ENCODE data around the gene UGGT1. TPM values are rescaled to one million over a fixed set of nuclear protein-coding genes. Genes with fewer than 3 reads are reported as not detected.
A peak's percentile ranks its signal among the peaks of the same experiment; 100 is the strongest.

Gene UGGT1
- total RNA-seq, 1 experiment from 2014 or later, result 80.3 TPM

DNA sequence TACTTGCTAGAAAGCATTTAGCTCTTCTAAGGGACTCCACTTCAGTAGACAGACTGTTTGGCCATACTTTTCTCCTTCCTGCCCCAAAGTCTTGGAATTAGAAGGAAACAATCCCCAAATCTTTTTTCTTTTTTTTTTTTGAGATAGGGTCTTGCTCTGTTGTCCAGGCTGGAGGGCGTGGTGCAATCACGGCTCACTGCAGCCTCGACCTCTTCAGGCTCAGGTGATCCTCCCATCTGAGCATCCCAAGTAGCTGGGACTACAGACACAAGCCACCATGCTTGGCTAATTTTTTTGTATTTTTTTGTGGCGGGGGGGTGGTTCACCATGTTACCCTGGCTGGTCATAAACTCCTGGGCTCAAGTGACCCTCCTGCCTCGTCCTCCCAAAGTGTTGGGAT, 6.2 kb upstream of the UGGT1 start:
- no TSS peak for BruUV-seq (replicated peaks)
- DNase-seq (ENCODE audit: unreplicated experiment), result no peak
- intact Hi-C loops (cut with micrococcal nuclease), result no loop called here
- H3K36me3 Mint-ChIP-seq (ENCODE audit: insufficient read depth, unreplicated experiment), result no peaks in the 10 kb centered on the region
- H3K27ac Mint-ChIP-seq (ENCODE audit: low read depth, unreplicated experiment), result no peak overlapping the region
- no peaks in the 10 kb centered on the region for H3K4me1 Mint-ChIP-seq (ENCODE audit: insufficient read depth, unreplicated experiment)
- H3K27me3 Mint-ChIP-seq (ENCODE audit: insufficient read depth, unreplicated experiment), result no peaks in the 10 kb centered on the region
- ChIA-PET CTCF (interaction anchor here (1.2 to 1.3 kb wide), 2 partner anchors 16 to 22 kb away, joined by 3 to 5 read pairs; no protein-coding TSS in a partner anchor), POLR2A (no interaction called here)
- no peak overlapping the region for H3K4me3 Mint-ChIP-seq (ENCODE audit: unreplicated experiment)
- H3K9me3 Mint-ChIP-seq (ENCODE audit: unreplicated experiment), result no peaks in the 10 kb centered on the region
- no peak for TF ChIP-seq CTCF (IDR thresholded peaks at IDR 0.05; ENCODE audit: unreplicated experiment)

DNA sequence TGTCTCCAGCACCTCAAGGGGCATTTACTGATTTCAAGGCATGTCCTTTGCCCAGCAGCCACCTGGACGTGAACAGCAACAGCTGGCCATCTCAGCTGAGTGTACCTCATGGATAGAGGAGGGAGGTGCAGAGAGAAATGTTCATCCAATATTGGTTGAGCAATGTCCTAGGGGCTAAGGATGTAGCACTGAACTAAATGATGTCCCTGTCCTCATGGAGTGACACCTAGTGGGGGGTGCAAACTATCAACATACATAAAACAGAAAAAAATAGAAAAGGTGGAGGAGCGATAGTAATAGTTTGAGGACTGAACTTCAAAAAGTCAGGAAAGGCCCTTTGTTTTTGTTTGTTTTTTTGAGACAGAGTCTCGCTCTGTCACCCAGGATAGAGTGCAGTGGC, 4.8 kb upstream of the UGGT1 start:
- no peak for TF ChIP-seq CTCF (IDR thresholded peaks at IDR 0.05; ENCODE audit: unreplicated experiment)
- no peak overlapping the region for H3K4me3 Mint-ChIP-seq (ENCODE audit: unreplicated experiment)
- CTCF ChIA-PET, result interaction anchor here (0.6 to 1.1 kb wide), 3 partner anchors 23 to 206 kb away, joined by 3 to 7 read pairs (median 3); no protein-coding TSS in a partner anchor

DNA sequence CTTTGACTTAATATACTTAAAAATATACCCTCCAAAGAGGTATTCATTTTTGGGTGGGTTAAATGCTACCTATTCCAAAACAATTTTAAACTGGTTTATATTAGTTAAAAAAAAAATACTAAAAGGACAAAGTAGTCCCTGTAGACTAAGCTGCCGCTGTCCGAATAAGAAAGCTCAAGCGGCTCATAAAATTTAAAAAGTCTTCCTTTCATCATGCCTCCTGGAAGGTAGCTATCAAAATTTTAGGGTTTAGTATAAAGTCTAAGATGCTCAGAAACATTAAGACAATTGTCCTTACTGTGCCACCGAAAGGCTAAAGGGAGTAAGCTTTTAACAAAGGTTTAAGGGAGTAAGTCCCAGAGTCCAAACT, 440 bp upstream of the UGGT1 start:
- H3K27ac Mint-ChIP-seq (ENCODE audit: low read depth, unreplicated experiment), result peak overlapping the region; percentile 92
- peak overlapping the region; percentile 88 for H3K4me3 Mint-ChIP-seq (ENCODE audit: unreplicated experiment)
- intact Hi-C loops (cut with micrococcal nuclease), result loop anchor here (2.0 to 5.0 kb wide), 3 partner anchors 28 to 228 kb away; no protein-coding TSS in a partner anchor
- ChIA-PET CTCF (interaction anchor here (1.2 kb wide), 2 partner anchors 26 to 75 kb away, joined by 3 to 7 read pairs; no protein-coding TSS in a partner anchor), POLR2A (interaction anchor here (0.6 to 2.7 kb wide), 14 partner anchors 9 to 564 kb away, joined by 3 to 27 read pairs (median 5); partner anchors contain the start of genes IWS1, POLR2D and SAP130)
- H3K4me1 Mint-ChIP-seq (ENCODE audit: insufficient read depth, unreplicated experiment), result peaks cover 12% of the 10 kb centered on the region
- no peaks in the 10 kb centered on the region for H3K9me3 Mint-ChIP-seq (ENCODE audit: unreplicated experiment)
- TSS peak; percentile 95 for BruUV-seq (replicated peaks)
- no peaks in the 10 kb centered on the region for H3K36me3 Mint-ChIP-seq (ENCODE audit: insufficient read depth, unreplicated experiment)
- H3K27me3 Mint-ChIP-seq (ENCODE audit: insufficient read depth, unreplicated experiment), result no peaks in the 10 kb centered on the region
- no peak for TF ChIP-seq CTCF (IDR thresholded peaks at IDR 0.05; ENCODE audit: unreplicated experiment)
- DNase-seq (ENCODE audit: unreplicated experiment), result no peak

More for the DNA sequence above, 4.8 kb upstream of the UGGT1 start:
- POLR2A ChIA-PET, result interaction anchor here (0.6 to 1.2 kb wide), 2 partner anchors 22 to 154 kb away, joined by 3 read pairs; no protein-coding TSS in a partner anchor
- no peaks in the 10 kb centered on the region for H3K4me1 Mint-ChIP-seq (ENCODE audit: insufficient read depth, unreplicated experiment)
- H3K9me3 Mint-ChIP-seq (ENCODE audit: unreplicated experiment), result no peaks in the 10 kb centered on the region
- intact Hi-C loops (cut with micrococcal nuclease), result no loop called here
- no TSS peak for BruUV-seq (replicated peaks)
- DNase-seq (ENCODE audit: unreplicated experiment), result no peak
- H3K27me3 Mint-ChIP-seq (ENCODE audit: insufficient read depth, unreplicated experiment), result no peaks in the 10 kb centered on the region
- no peak overlapping the region for H3K27ac Mint-ChIP-seq (ENCODE audit: low read depth, unreplicated experiment)
- H3K36me3 Mint-ChIP-seq (ENCODE audit: insufficient read depth, unreplicated experiment), result no peaks in the 10 kb centered on the region

DNA sequence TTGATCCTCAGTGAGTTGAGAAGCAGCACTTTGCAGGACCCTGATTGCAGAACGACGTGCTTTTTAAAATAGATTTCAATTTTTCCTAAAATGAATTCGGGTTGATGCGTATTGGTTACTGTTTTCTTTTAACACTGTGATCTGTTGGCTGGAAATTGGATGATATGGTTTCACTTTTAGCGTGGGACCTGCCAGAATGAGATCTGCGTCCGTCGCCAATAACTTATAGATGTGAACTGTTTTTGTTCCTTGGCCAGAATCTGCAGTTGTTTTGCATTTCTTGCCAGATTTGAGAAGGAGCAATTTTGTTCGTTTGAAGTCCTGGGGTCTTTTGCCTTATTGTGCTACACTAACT, 703 bp downstream of the UGGT1 start:
- ChIA-PET POLR2A (interaction anchor here (0.6 to 2.7 kb wide), 20 partner anchors 8 to 829 kb away, joined by 3 to 27 read pairs (median 3); partner anchors contain the start of genes POLR2D and SAP130), CTCF (interaction anchor here (0.7 to 2.3 kb wide), 3 partner anchors 28 to 1832 kb away, joined by 3 to 9 read pairs (median 3); no protein-coding TSS in a partner anchor)
- no peaks in the 10 kb centered on the region for H3K27me3 Mint-ChIP-seq (ENCODE audit: insufficient read depth, unreplicated experiment)
- DNase-seq (ENCODE audit: unreplicated experiment), result peak; percentile 34
- H3K4me3 Mint-ChIP-seq (ENCODE audit: unreplicated experiment), result peak overlapping the region; percentile 88
- H3K27ac Mint-ChIP-seq (ENCODE audit: low read depth, unreplicated experiment), result peak overlapping the region; percentile 92
- no peak for TF ChIP-seq CTCF (IDR thresholded peaks at IDR 0.05; ENCODE audit: unreplicated experiment)
- no peaks in the 10 kb centered on the region for H3K9me3 Mint-ChIP-seq (ENCODE audit: unreplicated experiment)
- BruUV-seq (replicated peaks), result no TSS peak
- peaks cover 12% of the 10 kb centered on the region for H3K4me1 Mint-ChIP-seq (ENCODE audit: insufficient read depth, unreplicated experiment)
- intact Hi-C loops (cut with micrococcal nuclease), result loop anchor here (1.0 to 5.0 kb wide), 4 partner anchors 29 to 229 kb away; no protein-coding TSS in a partner anchor
- peaks cover under 1% of the 10 kb centered on the region for H3K36me3 Mint-ChIP-seq (ENCODE audit: insufficient read depth, unreplicated experiment)
